Motor neuron (in vitro differentiated cells): ENCODE data around the gene OPALIN. TPM values are rescaled to one million over a fixed set of nuclear protein-coding genes. Genes with fewer than 3 reads are reported as not detected.
A peak's percentile ranks its signal among the peaks of the same experiment; 100 is the strongest.

ENCODE experiments used
- ATAC-seq, 8 experiments: fragments of 200-7000 bp; cut with Tn5 transposase; replicated peaks in 6 of 8; 2 replicates each; pipeline ENCODE4 v1.8.0; 2021; ENCODE audit warnings: mild to moderate bottlenecking in 8 of 8, moderate library complexity in 8 of 8
- H3K27ac ChIP-seq, 2 donors: fragments of 250-450 bp; sonication (Bioruptor Pico); 2 replicates each; pipeline ENCODE4 v1.9.0; 2021; ENCODE audit warnings: antibody characterized with exemption in 2 of 2, mild to moderate bottlenecking in 2 of 2, moderate library complexity in 1 of 2
- H3K4me1 ChIP-seq, 2 donors: fragments of 250-450 bp; sonication (Bioruptor Pico); replicated peaks in 1 of 2; 2 replicates each; pipeline ENCODE4 v1.6.1; 2021; ENCODE audit warnings: antibody characterized with exemption in 2 of 2, mild to moderate bottlenecking in 2 of 2, moderate library complexity in 1 of 2
- H3K4me3 ChIP-seq, 5 donors: fragments of 250-450 bp; sonication (Bioruptor Pico); 2 replicates each; pipeline ENCODE4 v1.9.0; 2021; ENCODE audit warnings: antibody characterized with exemption in 5 of 5, mild to moderate bottlenecking in 5 of 5, moderate library complexity in 4 of 5
- WGBS, 10 experiments: fragments of 450-650 bp; shearing (Covaris generic); methylation state at CpG; one replicate each; pipeline ENCODE4 v1.0.0; 2022; 5-methylcytosine and 5-hydroxymethylcytosine counted together
- in situ Hi-C, 9 experiments: fragments of 400-800 bp; cut with MboI; loops; one replicate each; pipeline ENCODE4 v1.15.0; 2021; ENCODE audit warnings: low sequenced_read_pairs in 9 of 9, low pct_unique_long_range_greater_than_20kb in 2 of 9; ENCODE audit not compliant: unreplicated experiment in 9 of 9
- total RNA-seq, 8 experiments: library from RNA; unstranded; fragments of 300-600 nt; gene quantifications; 2 replicates each; pipeline versions ENCODE4 v1.2.3 to v1.2.4, GENCODE V29; 2022

The OPALIN gene
- total RNA-seq, 8 experiments from 2014 or later, result 0.09 to 0.65 (median 0.21) TPM; not detected in 1

- 20 to 100% (median 68%) methylated on average over 1 to 6 of the region's 7 CpGs; no CpG with 5 or more reads in 1 of the 10 experiments for WGBS, 10 experiments
- in situ Hi-C loops, result loop anchor here in 6 of 9 experiments (25.0 kb wide), 3 partner anchors 125 to 850 kb away; partner anchors contain the start of gene TLL2 (in 6 of the 6)
- peak in 1 of 8 experiments; percentile 22 for ATAC-seq
- no peak overlapping the region for H3K27ac ChIP-seq
- H3K4me1 ChIP-seq, result no peaks in the 10 kb centered on the region
- no peak overlapping the region for H3K4me3 ChIP-seq
Measured at GRCh38 chr10:96387601-96388000, 28.8 kb upstream of the OPALIN start.

GRCh38 chr10:96387161-96387560, 28.4 kb upstream of the OPALIN start:
- ATAC-seq, result no peak
- no peak overlapping the region for H3K27ac ChIP-seq
- in situ Hi-C loops, result loop anchor here in 6 of 9 experiments (25.0 kb wide), 3 partner anchors 125 to 850 kb away; partner anchors contain the start of gene TLL2 (in 6 of the 6)
- no peaks in the 10 kb centered on the region for H3K4me1 ChIP-seq
- H3K4me3 ChIP-seq, result no peak overlapping the region
- WGBS, 10 experiments, result 20 to 71% (median 43%) methylated on average over 1 to 2 of the region's 2 CpGs; no CpG with 5 or more reads in 6 of the 10 experiments

GRCh38 chr10:96384506-96384905, 25.7 kb upstream of the OPALIN start:
- no peak overlapping the region for H3K4me3 ChIP-seq
- in situ Hi-C loops, result loop anchor here in 6 of 9 experiments (25.0 kb wide), 3 partner anchors 128 to 853 kb away; partner anchors contain the start of gene TLL2 (in 6 of the 6)
- no peaks in the 10 kb centered on the region for H3K4me1 ChIP-seq
- no peak overlapping the region for H3K27ac ChIP-seq
- ATAC-seq, result no peak
- 80 to 95% (median 87%) methylated on average over 2 to 15 of the region's 25 CpGs; no CpG with 5 or more reads in 4 of the 10 experiments for WGBS, 10 experiments

GRCh38 chr10:96380821-96381220, 22.0 kb upstream of the OPALIN start:
- in situ Hi-C loops, result loop anchor here in 6 of 9 experiments (25.0 kb wide), 3 partner anchors 131 to 856 kb away; partner anchors contain the start of gene TLL2 (in 6 of the 6)
- peak in 3 of 8 experiments; percentile 12 to 79 (median 72) for ATAC-seq
- no peak overlapping the region for H3K27ac ChIP-seq
- H3K4me3 ChIP-seq, result no peak overlapping the region
- H3K4me1 ChIP-seq, result no peaks in the 10 kb centered on the region
- WGBS, 10 experiments, result 67 to 100% (median 83%) methylated on average over 3 to 5 of the region's 7 CpGs; no CpG with 5 or more reads in 6 of the 10 experiments

GRCh38 chr10:96379758-96380157, 21.0 kb upstream of the OPALIN start:
- Histone ChIP-seq H3K4me1 (peaks cover 0 to 4% of the 10 kb centered on the region in 2 donors), H3K4me3 (no peak overlapping the region), H3K27ac (no peak overlapping the region)
- in situ Hi-C loops, result loop anchor here in 6 of 9 experiments (25.0 kb wide), 3 partner anchors 133 to 858 kb away; partner anchors contain the start of gene TLL2 (in 6 of the 6)
- 50 to 100% (median 55%) methylated on average over 1 to 3 of the region's 8 CpGs; no CpG with 5 or more reads in 7 of the 10 experiments for WGBS, 10 experiments
- no peak for ATAC-seq

- H3K4me3 ChIP-seq, result no peak overlapping the region
- peaks cover 4% of the 10 kb centered on the region in 2 donors for H3K4me1 ChIP-seq
- H3K27ac ChIP-seq, result no peak overlapping the region
- 40 to 100% (median 96%) methylated on average over 1 to 4 of the region's 15 CpGs; no CpG with 5 or more reads in 4 of the 10 experiments for WGBS, 10 experiments
- ATAC-seq, result no peak
- in situ Hi-C loops, result loop anchor here in 6 of 9 experiments (25.0 kb wide), 3 partner anchors 134 to 859 kb away; partner anchors contain the start of gene TLL2 (in 6 of the 6)
Measured at GRCh38 chr10:96378741-96379140, 19.9 kb upstream of the OPALIN start.

GRCh38 chr10:96377816-96378294, 19.1 kb upstream of the OPALIN start:
- no peak overlapping the region for H3K27ac ChIP-seq

GRCh38 chr10:96376483-96376882, 17.7 kb upstream of the OPALIN start:
- H3K4me3 ChIP-seq, result no peak overlapping the region
- no peak overlapping the region for H3K27ac ChIP-seq
- ATAC-seq, result no peak
- 54 to 100% (median 87%) methylated on average over 1 to 3 of the region's 7 CpGs; no CpG with 5 or more reads in 4 of the 10 experiments for WGBS, 10 experiments
- H3K4me1 ChIP-seq, result peaks cover 4% of the 10 kb centered on the region in 2 donors
- in situ Hi-C loops, result loop anchor here in 6 of 9 experiments (25.0 kb wide), 3 partner anchors 136 to 861 kb away; partner anchors contain the start of gene TLL2 (in 6 of the 6)

More at GRCh38 chr10:96377816-96378294, 19.1 kb upstream of the OPALIN start:
- peaks cover 4% of the 10 kb centered on the region in 2 donors for H3K4me1 ChIP-seq
- ATAC-seq, result peak in 3 of 8 experiments; percentile 38 to 65 (median 47)
- in situ Hi-C loops, result loop anchor here in 6 of 9 experiments (25.0 kb wide), 3 partner anchors 134 to 859 kb away; partner anchors contain the start of gene TLL2 (in 6 of the 6)
- WGBS, 10 experiments, result 10 to 100% (median 100%) methylated on average over 1 to 2 of the region's 6 CpGs; no CpG with 5 or more reads in 7 of the 10 experiments
- H3K4me3 ChIP-seq, result no peak overlapping the region

GRCh38 chr10:96374985-96375830, 16.4 kb upstream of the OPALIN start:
- H3K27ac ChIP-seq, result no peak overlapping the region
- H3K4me1 ChIP-seq, result peaks cover 4% of the 10 kb centered on the region in 2 donors
- in situ Hi-C loops, result loop anchor here in 6 of 9 experiments (25.0 kb wide), 3 partner anchors 137 to 862 kb away; partner anchors contain the start of gene TLL2 (in 6 of the 6)
- peak; percentile 65 to 97 (median 93) for ATAC-seq
- WGBS, 10 experiments, result 0 to 37% (median 17%) methylated on average over 2 to 18 of the region's 36 CpGs; no CpG with 5 or more reads in 1 of the 10 experiments
- peak overlapping the region in 4 of 5 donors; percentile 4 to 14 (median 12) for H3K4me3 ChIP-seq

GRCh38 chr10:96374639-96374984, 15.8 kb upstream of the OPALIN start:
- no peak overlapping the region for H3K4me3 ChIP-seq
- in situ Hi-C loops, result no loop called here
- peak in 4 of 8 experiments; percentile 9 to 45 (median 30) for ATAC-seq

GRCh38 chr10:96374004-96374403, 15.2 kb upstream of the OPALIN start:
- ATAC-seq, result no peak
- Histone ChIP-seq H3K27ac (no peak overlapping the region), H3K4me3 (no peak overlapping the region), H3K4me1 (peaks cover 4% of the 10 kb centered on the region in 2 donors)
- in situ Hi-C loops, result no loop called here
- 84 to 100% (median 98%) methylated on average over 1 to 5 of the region's 5 CpGs; no CpG with 5 or more reads in 4 of the 10 experiments for WGBS, 10 experiments

More at GRCh38 chr10:96374639-96374984, 15.8 kb upstream of the OPALIN start:
- 12 to 58% (median 41%) methylated on average over 2 to 3 of the region's 9 CpGs; no CpG with 5 or more reads in 6 of the 10 experiments for WGBS, 10 experiments
- peaks cover 4% of the 10 kb centered on the region in 2 donors for H3K4me1 ChIP-seq
- H3K27ac ChIP-seq, result no peak overlapping the region

GRCh38 chr10:96371356-96371755, 12.6 kb upstream of the OPALIN start:
- WGBS, 10 experiments, result 0 to 100% (median 70%) methylated on average over 1 to 5 of the region's 11 CpGs; no CpG with 5 or more reads in 5 of the 10 experiments
- ATAC-seq, result no peak
- in situ Hi-C loops, result no loop called here
- Histone ChIP-seq H3K4me3 (no peak overlapping the region), H3K27ac (no peak overlapping the region), H3K4me1 (peaks cover 4 to 6% of the 10 kb centered on the region in 2 donors)
